Measurements from ENCODE around the gene ZSCAN23.

GRCh38 chr6:28425944-28426541 is 17.2 kb downstream of the ZSCAN23 start:
- TF ChIP-seq POLR2AphosphoS5 (IDR thresholded peaks at IDR 0.05): no peak
- TF ChIP-seq POLR2A (IDR thresholded peaks at IDR 0.05): no peak
